GM13977 (cell line): ENCODE measurements around the gene GNB2.
"Not testable (repeated sequence)": the region's sequence is repeated elsewhere in the genome, so short reads cannot be mapped to it uniquely, and the experiment has no call there.

ENCODE experiments used
- DNase-seq: peaks from one replicate; pipeline ENCODE4 v3.0.0; 2012; ENCODE audit warnings: low spot score
- CTCF ChIP-seq: IDR thresholded peaks from 2 replicates; pipeline ENCODE4 v1.5.1; 2012; ENCODE audit warnings: mild to moderate bottlenecking, control low read depth; ENCODE audit not compliant: insufficient read depth; ENCODE audit errors: extremely low read depth, missing control alignments
- in situ Hi-C: fragments of 300-500 bp; cut with MboI; formaldehyde crosslinking; loops from one replicate; pipeline ENCODE4 v1.12.0; 2022; ENCODE audit warnings: low sequenced_read_pairs, low pct_unique_long_range_greater_than_20kb, mixed read lengths, inconsistent platforms; ENCODE audit not compliant: unreplicated experiment

GNB2 gene

GRCh38 chr7:100691676-100692577, 18.4 kb downstream of the GNB2 start:
- peak; percentile 92 for TF ChIP-seq CTCF
- peak; percentile 90 for DNase-seq
- in situ Hi-C loops = no loop called here

GRCh38 chr7:100692578-100692961, 19.0 kb downstream of the GNB2 start:
- in situ Hi-C loops = no loop called here
- no peak for DNase-seq
- TF ChIP-seq CTCF = no peak

- no peak for TF ChIP-seq CTCF
- peak; percentile 34 for DNase-seq
- in situ Hi-C loops = no loop called here
Observed at GRCh38 chr7:100693312-100694097, 20.0 kb downstream of the GNB2 start.

GRCh38 chr7:100694098-100694745, 20.7 kb downstream of the GNB2 start, which contains the start of gene GIGYF1:
Gene GIGYF1 (minus strand): TSS chr7:100694250. CDS start chr7:100688238, 6,012 bp downstream.
- in situ Hi-C loops = no loop called here
- DNase-seq = peak; percentile 93
- TF ChIP-seq CTCF = no peak

- in situ Hi-C loops = no loop called here
- TF ChIP-seq CTCF = no peak
- no peak for DNase-seq
Observed at GRCh38 chr7:100696123-100696521, 22.6 kb downstream of the GNB2 start.

GRCh38 chr7:100699018-100699417, 25.5 kb downstream of the GNB2 start:
- no peak for TF ChIP-seq CTCF
- in situ Hi-C loops = no loop called here
- no peak for DNase-seq

GRCh38 chr7:100701089-100701488, 27.5 kb downstream of the GNB2 start:
- DNase-seq = not testable (repeated sequence)
- in situ Hi-C loops = loop anchor here (10.0 kb wide), 1 partner anchor 154 kb away; the partner anchor contains the start of gene SLC12A9
